ENCODE data around the gene ARHGEF19.
"Not testable (repeated sequence)": the region's sequence is repeated elsewhere in the genome, so short reads cannot be mapped to it uniquely, and the experiment has no call there.

The ARHGEF19 gene

DNA sequence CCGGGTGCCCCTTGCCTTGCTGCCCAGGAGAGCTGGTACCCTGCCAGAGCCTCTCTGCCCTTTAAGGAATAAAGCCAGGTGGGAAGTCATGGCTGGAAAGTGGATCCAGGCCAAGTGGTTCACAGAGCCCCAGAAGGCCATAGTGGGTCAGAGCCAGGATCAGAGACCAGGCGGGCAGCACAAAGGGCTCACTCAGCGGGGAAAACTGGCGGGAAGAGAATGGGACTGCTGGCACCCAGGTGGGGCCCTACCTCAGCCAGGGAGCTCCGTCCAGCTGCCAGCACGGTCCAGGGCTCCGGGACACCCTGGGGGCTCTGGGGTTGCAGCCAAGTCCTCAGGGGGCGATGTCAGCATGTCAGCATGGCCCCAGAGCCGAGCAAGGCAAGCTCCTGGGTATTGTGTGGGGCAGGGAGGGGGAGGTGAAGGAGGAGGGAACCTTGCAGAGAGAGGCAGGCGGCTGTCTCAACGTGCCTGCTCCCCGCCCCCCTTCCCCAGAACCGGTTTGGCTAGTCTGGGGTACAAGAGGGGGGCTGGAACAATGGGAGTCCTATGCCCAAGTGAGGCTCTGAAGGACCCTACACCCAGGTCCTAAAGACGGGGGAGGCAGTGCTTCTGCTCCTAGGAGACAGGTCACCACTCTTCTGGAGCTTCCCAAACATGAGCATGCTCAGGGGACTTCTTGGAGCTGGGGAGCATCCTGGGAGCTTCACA, at the start of gene ARHGEF19:
Gene ARHGEF19 (minus strand): TSS at position 402 of the 711 bp plus-strand sequence. CDS start 3,598 bp downstream, outside the sequence.
- H3K4me3 ChIP-seq = no peak within 1 kb of the TSS
- H3K27ac ChIP-seq = no peak within 1 kb of the TSS
- no peaks in the 10 kb centered on the region for H3K9me3 ChIP-seq (ENCODE audit: low read depth, low read length)
- H3K9ac ChIP-seq (ENCODE audit: insufficient read length) = no peak within 1 kb of the TSS
- no peak for TF ChIP-seq EZH2 (IDR thresholded peaks at IDR 0.05)
- TF ChIP-seq POLR2AphosphoS5 (IDR thresholded peaks at IDR 0.05; ENCODE audit: borderline replicate concordance, low read depth, low read length) = no peak
- TF ChIP-seq FOXP2 (optimal IDR thresholded peaks at IDR 0.05; ENCODE audit: control extremely low read depth, extremely low read length, insufficient read depth) = no peak
- no peaks in the 10 kb centered on the region for H3K36me3 ChIP-seq (ENCODE audit: insufficient read depth, low read length)
- DNase-seq (ENCODE audit: low read depth, low spot score) = no peak

DNA sequence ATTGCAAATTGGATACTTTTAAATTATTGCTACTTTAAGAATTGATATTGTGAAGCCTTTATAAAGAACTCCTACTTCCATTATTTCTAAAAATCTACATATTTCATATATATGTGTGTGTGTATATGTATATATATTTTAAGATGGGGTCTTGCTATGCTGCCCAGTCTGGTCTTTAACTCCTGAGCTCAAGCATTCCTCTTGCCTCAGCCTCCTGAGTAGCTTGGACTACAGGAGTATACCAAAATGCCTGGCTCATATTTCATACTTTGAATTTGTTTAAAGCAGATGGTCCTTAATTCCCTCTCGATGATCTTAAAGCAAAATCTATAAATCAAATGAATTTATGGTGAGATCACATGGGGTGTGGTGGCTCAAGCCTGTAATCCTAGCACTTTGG, 49.6 kb upstream of the ARHGEF19 start:
- Histone ChIP-seq H3K27ac (no peak overlapping the region), H3K36me3 (ENCODE audit: insufficient read depth, low read length) (no peaks in the 10 kb centered on the region), H3K9me3 (ENCODE audit: low read depth, low read length) (no peaks in the 10 kb centered on the region), H3K4me3 (no peak overlapping the region), H3K9ac (ENCODE audit: insufficient read length) (no peak overlapping the region)
- TF ChIP-seq FOXP2 (optimal IDR thresholded peaks at IDR 0.05; ENCODE audit: control extremely low read depth, extremely low read length, insufficient read depth) (no peak), POLR2AphosphoS5 (IDR thresholded peaks at IDR 0.05; ENCODE audit: borderline replicate concordance, low read depth, low read length) (no peak), EZH2 (IDR thresholded peaks at IDR 0.05) (no peak)
- DNase-seq (ENCODE audit: low read depth, low spot score) = no peak

DNA sequence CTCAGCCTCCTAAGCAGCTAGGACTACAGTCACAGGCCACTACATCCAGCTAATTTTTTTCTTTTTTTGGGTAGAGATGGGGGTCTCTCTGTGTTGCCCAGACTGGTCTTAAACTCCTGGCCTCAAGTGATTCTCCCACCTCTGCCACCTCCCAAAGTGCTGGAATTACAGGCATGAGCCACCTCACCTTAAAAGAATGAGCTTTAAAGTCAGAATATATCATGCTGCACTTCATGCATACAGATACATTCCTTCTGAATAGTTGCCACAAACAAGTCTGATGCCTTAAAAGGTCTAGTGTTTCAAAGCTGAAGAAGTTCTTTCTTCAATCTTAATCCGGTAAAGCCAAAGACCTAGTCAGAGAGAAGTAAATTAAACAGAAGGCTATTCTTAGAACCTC, 48.4 kb upstream of the ARHGEF19 start:
- Histone ChIP-seq H3K9me3 (ENCODE audit: low read depth, low read length) (no peaks in the 10 kb centered on the region), H3K9ac (ENCODE audit: insufficient read length) (no peak overlapping the region), H3K27ac (no peak overlapping the region), H3K4me3 (no peak overlapping the region), H3K36me3 (ENCODE audit: insufficient read depth, low read length) (peaks cover 3% of the 10 kb centered on the region)
- TF ChIP-seq POLR2AphosphoS5 (IDR thresholded peaks at IDR 0.05; ENCODE audit: borderline replicate concordance, low read depth, low read length) (no peak), FOXP2 (optimal IDR thresholded peaks at IDR 0.05; ENCODE audit: control extremely low read depth, extremely low read length, insufficient read depth) (no peak), EZH2 (IDR thresholded peaks at IDR 0.05) (no peak)
- no peak for DNase-seq (ENCODE audit: low read depth, low spot score)

DNA sequence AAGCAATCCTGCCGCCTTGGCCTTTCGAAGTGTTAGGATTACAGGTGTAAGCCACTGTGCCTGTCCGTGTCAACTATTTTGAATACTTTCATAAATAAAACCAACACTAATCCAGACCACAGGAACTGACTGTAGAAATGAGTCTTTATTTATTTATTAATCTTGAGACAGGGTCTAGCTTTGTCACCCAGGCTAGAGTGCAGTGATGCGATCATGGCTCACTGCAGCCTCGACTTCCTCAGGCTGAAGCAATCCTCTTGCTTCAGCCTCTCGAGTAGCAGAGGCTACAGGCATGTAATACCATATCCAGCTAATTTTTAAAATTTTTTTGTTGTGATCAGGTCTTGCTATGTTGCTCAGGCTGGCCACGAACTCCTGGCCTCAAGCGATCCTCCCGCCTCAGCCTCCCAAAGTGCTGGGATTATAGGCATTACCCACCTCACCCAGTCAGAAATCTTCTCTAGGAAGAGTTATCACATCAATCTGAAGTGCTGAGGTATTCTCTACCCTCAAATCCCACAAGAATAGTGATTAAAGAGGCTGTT, 46.2 kb upstream of the ARHGEF19 start:
- H3K9ac ChIP-seq (ENCODE audit: insufficient read length) = no peak overlapping the region
- peaks cover 11% of the 10 kb centered on the region for H3K36me3 ChIP-seq (ENCODE audit: insufficient read depth, low read length)
- no peak overlapping the region for H3K4me3 ChIP-seq
- TF ChIP-seq EZH2 (IDR thresholded peaks at IDR 0.05) (no peak), FOXP2 (optimal IDR thresholded peaks at IDR 0.05; ENCODE audit: control extremely low read depth, extremely low read length, insufficient read depth) (no peak), POLR2AphosphoS5 (IDR thresholded peaks at IDR 0.05; ENCODE audit: borderline replicate concordance, low read depth, low read length) (no peak)
- no peak overlapping the region for H3K27ac ChIP-seq
- no peaks in the 10 kb centered on the region for H3K9me3 ChIP-seq (ENCODE audit: low read depth, low read length)
- DNase-seq (ENCODE audit: low read depth, low spot score) = no peak

DNA sequence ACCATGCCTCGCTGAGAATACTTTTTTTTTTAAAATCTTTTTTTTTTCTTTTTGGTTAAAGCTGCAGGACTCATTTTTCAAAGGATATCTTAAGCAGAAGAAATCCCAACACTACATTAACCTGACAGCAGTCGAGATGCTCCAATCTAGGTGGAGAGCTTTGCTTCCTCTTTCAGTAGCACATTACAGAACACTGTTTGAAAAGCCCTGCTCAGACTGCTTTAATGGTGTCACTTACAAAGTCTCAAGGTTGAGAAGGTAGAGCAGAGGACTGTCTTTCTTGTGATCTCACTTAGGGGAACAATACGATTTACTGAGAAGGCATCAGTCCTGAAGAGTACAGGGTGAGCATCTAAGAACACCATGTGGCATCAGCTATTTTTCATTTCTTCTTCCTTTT, 45.5 kb upstream of the ARHGEF19 start:
- H3K9ac ChIP-seq (ENCODE audit: insufficient read length) = no peak overlapping the region
- no peak overlapping the region for H3K4me3 ChIP-seq
- TF ChIP-seq EZH2 (IDR thresholded peaks at IDR 0.05) = no peak
- no peak for TF ChIP-seq FOXP2 (optimal IDR thresholded peaks at IDR 0.05; ENCODE audit: control extremely low read depth, extremely low read length, insufficient read depth)
- no peak for TF ChIP-seq POLR2AphosphoS5 (IDR thresholded peaks at IDR 0.05; ENCODE audit: borderline replicate concordance, low read depth, low read length)
- H3K9me3 ChIP-seq (ENCODE audit: low read depth, low read length) = no peaks in the 10 kb centered on the region
- peaks cover 16% of the 10 kb centered on the region for H3K36me3 ChIP-seq (ENCODE audit: insufficient read depth, low read length)
- DNase-seq (ENCODE audit: low read depth, low spot score) = no peak
- H3K27ac ChIP-seq = no peak overlapping the region

DNA sequence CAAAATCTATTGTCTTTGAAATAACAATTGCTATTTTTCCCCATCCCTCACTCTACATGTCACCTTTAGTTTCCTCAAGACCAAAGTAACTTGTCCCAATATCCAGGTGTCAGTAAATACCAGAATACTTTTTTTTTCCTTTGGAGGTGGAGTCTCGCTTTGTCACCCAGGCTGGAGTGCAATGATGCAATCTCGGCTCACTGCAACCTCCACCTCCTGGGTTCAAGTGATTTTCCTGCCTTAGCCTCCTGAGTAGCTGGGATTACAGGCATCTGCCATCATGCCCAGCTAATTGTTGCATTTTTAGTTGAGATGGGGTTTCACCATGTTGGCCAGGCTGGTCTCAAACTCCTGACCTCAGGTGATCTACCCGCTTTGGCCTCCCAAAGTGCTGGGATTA, 45.1 kb upstream of the ARHGEF19 start:
- H3K9ac ChIP-seq (ENCODE audit: insufficient read length); H3K9me3 ChIP-seq (ENCODE audit: low read depth, low read length); H3K4me3 ChIP-seq; H3K27ac ChIP-seq; DNase-seq (ENCODE audit: low read depth, low spot score): not testable (repeated sequence)
- peaks cover 16% of the 10 kb centered on the region for H3K36me3 ChIP-seq (ENCODE audit: insufficient read depth, low read length)

DNA sequence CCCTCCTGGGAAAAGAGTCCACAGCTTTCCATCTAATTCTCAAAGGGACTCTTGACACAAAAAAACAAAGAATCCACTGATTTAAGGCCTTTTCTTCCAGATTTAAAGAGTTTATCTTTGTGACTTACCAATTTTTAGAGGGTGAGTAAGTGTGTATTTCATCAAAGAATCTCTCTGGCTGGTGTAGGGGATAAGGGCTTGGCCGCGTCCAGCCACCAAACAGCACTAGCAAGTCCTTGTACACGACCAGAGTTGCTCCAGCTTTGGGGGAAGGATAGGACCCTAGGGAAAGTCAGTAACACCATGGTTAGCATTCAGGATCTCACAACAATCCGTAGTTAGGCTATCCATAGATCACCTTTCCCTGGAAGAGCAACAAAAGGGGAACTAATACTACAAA, 44.0 kb upstream of the ARHGEF19 start:
- H3K9me3 ChIP-seq (ENCODE audit: low read depth, low read length) = no peaks in the 10 kb centered on the region
- DNase-seq (ENCODE audit: low read depth, low spot score) = no peak
- peaks cover 26% of the 10 kb centered on the region for H3K36me3 ChIP-seq (ENCODE audit: insufficient read depth, low read length)
- H3K9ac ChIP-seq (ENCODE audit: insufficient read length) = no peak overlapping the region
- no peak overlapping the region for H3K4me3 ChIP-seq
- H3K27ac ChIP-seq = peak overlapping the region; percentile 28; the same call in 1 of the 2 replicates
- TF ChIP-seq POLR2AphosphoS5 (IDR thresholded peaks at IDR 0.05; ENCODE audit: borderline replicate concordance, low read depth, low read length) (no peak), FOXP2 (optimal IDR thresholded peaks at IDR 0.05; ENCODE audit: control extremely low read depth, extremely low read length, insufficient read depth) (no peak), EZH2 (IDR thresholded peaks at IDR 0.05) (no peak)

DNA sequence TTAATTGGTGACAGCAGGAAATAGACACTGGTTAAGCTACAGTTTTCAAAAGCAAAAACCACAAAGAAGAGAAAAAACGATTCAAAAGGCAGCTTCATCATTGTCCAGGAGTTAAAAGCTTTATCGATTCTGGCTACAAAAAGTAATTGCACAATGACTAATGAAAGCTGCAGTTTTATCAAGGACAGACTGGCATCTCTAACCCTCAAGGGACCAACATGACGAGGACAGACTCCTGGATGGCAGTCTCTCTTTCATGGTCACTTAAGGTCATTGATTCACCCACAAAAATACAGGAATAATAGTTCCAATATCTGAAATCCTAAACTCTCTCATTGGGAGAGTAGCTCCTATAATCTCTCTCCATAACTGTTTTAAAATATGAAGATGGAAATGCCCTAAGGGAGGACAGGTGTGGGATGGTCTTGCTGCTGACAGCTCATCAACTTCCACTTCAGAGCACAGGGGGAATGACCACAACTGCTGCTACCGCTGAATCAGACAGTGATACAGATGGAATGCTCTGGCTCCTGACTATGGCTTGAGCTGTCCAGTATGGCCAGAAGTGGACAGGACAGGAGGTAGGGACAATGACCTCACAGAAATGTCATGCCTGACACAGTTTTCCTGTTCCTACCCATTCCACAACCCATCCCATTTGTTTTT, 41.9 kb upstream of the ARHGEF19 start:
- Histone ChIP-seq H3K9me3 (ENCODE audit: low read depth, low read length) (no peaks in the 10 kb centered on the region), H3K27ac (peak overlapping the region; percentile 35; the same call in 1 of the 2 replicates), H3K9ac (ENCODE audit: insufficient read length) (no peak overlapping the region), H3K4me3 (no peak overlapping the region), H3K36me3 (ENCODE audit: insufficient read depth, low read length) (peaks cover 35% of the 10 kb centered on the region)
- no peak for TF ChIP-seq POLR2AphosphoS5 (IDR thresholded peaks at IDR 0.05; ENCODE audit: borderline replicate concordance, low read depth, low read length)
- TF ChIP-seq EZH2 (IDR thresholded peaks at IDR 0.05) = no peak
- TF ChIP-seq FOXP2 (optimal IDR thresholded peaks at IDR 0.05; ENCODE audit: control extremely low read depth, extremely low read length, insufficient read depth) = no peak
- DNase-seq (ENCODE audit: low read depth, low spot score) = no peak

Data from SK-N-MC (cell line).